ENCODE measurements around the gene PEX11G.
"Not testable (repeated sequence)": the region's sequence is repeated elsewhere in the genome, so short reads cannot be mapped to it uniquely, and the experiment has no call there.

Gene PEX11G

DNA sequence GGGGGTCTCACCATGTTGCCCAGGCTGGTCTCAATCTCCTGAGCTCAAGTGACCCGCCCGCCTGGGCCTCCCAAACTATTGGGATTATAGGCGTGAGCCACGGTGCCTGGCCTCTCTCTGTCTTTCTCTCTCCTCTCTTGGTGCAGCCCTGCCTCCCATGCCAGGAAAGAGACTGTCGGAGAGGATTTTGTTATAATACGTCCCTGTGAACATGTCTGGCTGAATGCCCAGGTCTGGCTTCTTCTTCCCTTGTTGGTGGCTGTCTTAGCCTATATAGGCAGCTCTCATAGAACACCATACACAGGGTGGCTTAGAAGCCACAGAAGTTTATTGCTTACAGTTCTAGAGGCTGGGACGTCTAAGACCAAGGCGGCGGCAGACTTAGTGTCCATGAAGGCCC lies 46.4 kb downstream of the PEX11G start:
- H3K4me3 Mint-ChIP-seq = no peak overlapping the region
- H3K27me3 Mint-ChIP-seq = no peaks in the 10 kb centered on the region
- H3K36me3 Mint-ChIP-seq = peaks cover 5% of the 10 kb centered on the region
- no peaks in the 10 kb centered on the region for H3K4me1 Mint-ChIP-seq
- H3K27ac Mint-ChIP-seq = peak overlapping the region; percentile 90
- H3K9me3 Mint-ChIP-seq = no peaks in the 10 kb centered on the region

DNA sequence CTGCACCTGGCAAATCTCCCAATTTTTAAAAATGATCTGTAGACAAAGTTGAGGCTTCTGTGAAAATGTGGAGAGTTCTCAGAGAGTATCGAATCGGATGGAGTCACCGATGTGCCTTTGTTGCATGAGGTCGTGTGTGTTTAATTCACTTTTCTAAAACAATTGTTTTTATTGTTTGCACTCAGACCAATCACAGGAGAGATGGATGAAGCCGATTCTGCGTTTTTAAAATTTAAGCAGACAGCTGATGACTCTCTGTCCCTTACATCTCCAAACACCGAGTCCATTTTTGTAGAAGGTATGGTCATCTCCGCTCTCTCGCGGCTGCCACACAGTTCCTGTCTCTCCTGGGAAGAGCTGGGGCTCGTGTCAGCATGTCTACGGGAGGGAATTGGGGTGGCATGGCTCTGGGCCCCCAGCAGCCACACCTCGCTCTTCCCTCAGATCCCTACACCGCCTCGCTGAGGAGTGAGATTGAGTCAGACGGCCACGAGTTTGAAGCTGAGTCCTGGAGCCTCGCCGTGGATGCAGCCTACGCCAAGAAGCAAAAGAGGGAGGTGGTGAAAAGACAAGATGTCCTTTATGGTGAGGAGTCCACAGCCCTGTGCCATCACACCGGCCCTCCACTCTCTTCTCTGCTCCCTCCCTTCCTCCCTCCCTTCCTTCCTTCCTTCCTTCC lies 47.2 kb downstream of the PEX11G start:
- Mint-ChIP-seq H3K27ac (no peak overlapping the region), H3K9me3 (no peaks in the 10 kb centered on the region), H3K27me3 (no peaks in the 10 kb centered on the region), H3K4me1 (no peaks in the 10 kb centered on the region), H3K4me3 (no peak overlapping the region), H3K36me3 (peaks cover 3% of the 10 kb centered on the region)

DNA sequence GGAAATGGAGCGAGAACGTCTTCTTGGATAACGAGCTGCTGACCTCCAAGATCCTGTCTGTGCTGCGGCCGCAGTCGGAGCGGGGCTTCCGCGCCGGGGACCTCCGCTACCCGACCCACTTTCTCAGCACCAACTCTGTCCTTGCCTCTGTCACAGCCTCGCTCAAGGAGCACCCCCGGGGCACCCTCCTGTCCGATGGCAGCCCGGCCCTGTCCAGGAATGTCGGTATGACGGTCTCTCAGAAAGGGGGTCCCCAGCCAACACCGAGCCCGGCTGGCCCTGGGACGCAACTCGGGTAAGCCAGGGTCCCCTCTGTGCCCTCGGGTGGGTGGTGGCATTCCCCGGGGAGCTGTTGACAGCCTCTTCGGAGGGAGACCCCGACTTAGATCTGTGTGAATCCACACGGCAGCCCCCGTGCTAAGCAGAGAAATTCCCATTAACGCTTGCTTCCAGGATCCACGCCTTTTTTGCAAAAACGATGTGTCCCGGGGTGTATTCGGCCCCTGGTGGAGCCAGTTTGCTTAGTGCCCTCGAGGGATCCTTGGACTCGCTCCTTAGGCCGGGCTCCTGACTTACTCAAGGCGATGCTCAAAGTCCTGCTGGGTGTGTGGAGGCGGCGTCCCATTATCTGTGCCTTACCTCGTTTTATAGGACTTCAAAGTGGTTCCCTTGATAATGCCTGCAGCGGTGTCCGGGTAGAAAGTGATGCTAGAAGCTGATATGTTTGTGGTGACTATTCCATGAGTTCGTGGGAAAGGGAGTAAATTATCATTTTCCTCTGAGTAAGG lies 48.5 kb downstream of the PEX11G start:
- Mint-ChIP-seq H3K36me3 (peaks cover 3% of the 10 kb centered on the region), H3K4me1 (no peaks in the 10 kb centered on the region), H3K27me3 (no peaks in the 10 kb centered on the region), H3K9me3 (no peaks in the 10 kb centered on the region), H3K4me3 (no peak overlapping the region), H3K27ac (no peak overlapping the region)

DNA sequence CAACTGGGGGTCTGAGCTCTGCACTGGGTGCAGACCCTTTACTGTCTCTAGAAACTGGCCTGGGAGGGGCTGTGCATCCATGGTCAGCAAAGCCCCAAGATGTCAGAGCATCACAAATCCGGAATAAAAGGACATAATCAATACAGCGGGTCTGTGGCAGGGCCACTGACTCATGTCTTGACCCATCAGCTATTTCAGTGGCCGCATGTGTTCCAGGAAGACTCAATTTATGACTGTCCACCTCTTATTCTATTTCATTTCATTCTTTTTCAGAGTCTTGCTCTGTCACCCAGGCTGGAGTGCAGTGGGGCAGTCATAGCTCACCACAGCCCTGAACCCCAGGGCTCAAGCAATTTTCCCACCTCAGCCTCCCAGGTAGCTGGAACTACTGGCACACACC lies 53.2 kb downstream of the PEX11G start:
- no peaks in the 10 kb centered on the region for H3K9me3 Mint-ChIP-seq
- no peaks in the 10 kb centered on the region for H3K4me1 Mint-ChIP-seq
- H3K4me3 Mint-ChIP-seq = no peak overlapping the region
- H3K27ac Mint-ChIP-seq = peak overlapping the region; percentile 65
- no peaks in the 10 kb centered on the region for H3K27me3 Mint-ChIP-seq
- no peaks in the 10 kb centered on the region for H3K36me3 Mint-ChIP-seq

DNA sequence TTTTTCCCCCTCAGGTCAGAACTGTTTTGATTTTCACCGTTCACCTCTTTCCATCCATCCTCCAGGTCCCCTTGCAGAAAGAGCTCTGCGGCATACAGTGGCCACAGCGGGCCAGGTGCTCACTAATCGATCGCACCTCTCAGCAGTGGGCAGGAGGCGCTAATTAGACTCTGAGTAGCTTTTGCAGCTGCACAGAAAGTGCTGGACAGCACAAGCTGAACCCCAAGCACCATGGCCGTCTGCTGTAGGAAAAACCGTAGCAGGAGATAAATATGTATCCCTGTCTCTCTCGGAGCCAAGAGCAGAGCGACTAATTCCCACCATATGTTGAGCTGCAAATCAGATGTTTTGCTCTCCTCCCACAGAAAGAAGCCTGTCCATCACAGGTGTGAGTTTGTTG lies 54.4 kb downstream of the PEX11G start:
- no peaks in the 10 kb centered on the region for H3K9me3 Mint-ChIP-seq
- H3K4me3 Mint-ChIP-seq = no peak overlapping the region
- H3K27ac Mint-ChIP-seq = peak overlapping the region; percentile 72
- H3K4me1 Mint-ChIP-seq = no peaks in the 10 kb centered on the region
- no peaks in the 10 kb centered on the region for H3K36me3 Mint-ChIP-seq
- H3K27me3 Mint-ChIP-seq = no peaks in the 10 kb centered on the region

DNA sequence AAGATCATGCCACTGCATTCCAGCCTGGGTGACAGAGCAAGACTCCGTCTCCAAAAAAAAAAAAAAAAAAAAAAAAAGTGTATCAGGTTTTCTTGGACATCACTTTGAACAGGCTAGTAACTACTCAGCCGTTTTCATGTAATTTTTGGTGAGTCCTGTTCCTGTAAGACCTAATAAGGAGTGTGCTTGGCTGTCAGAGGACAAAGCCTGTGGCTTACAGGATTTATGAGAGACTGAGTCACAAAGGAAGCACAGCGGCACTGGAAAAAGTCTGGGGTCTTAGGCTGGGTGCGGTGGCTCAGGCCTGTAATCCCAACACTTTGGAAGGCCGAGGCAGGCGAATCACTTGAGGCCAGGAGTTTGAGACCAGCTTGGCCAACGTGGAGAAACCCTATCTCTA lies 55.4 kb downstream of the PEX11G start:
- H3K4me1 Mint-ChIP-seq, H3K27me3 Mint-ChIP-seq, H3K36me3 Mint-ChIP-seq, H3K4me3 Mint-ChIP-seq, H3K9me3 Mint-ChIP-seq, H3K27ac Mint-ChIP-seq: not testable (repeated sequence)

DNA sequence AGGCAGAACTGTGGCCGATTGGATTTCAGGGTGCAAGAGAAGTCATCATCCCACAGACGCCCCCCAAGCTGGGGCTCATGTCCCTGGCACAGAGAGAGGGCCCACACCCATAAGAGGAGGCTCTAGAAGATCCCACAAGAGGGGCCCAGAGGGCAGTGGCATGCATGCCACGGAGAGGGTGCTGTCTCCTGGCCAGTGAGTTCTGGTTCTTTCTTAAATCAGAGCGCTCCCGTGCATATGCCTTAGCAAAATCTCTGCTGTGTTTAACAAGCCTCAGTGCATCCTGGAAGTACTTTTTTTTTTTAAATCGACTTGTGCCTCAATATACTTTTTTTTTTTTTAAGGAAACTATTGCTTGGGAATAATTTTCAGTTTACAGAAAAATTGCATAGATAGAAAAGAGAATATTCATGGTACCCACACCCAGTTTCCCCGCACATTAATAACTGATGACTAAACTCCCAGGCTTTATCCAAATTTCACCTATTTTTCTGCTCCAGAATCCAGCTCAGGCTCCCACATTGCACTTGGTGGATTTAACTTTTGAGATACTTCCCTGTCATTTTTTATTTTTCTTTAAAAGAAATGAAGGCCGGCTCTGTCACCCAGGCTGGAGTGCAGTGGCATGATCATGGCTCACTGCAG lies 59.1 kb downstream of the PEX11G start:
- Mint-ChIP-seq H3K27ac (no peak overlapping the region), H3K4me1 (peaks cover 7% of the 10 kb centered on the region), H3K4me3 (no peak overlapping the region), H3K27me3 (no peaks in the 10 kb centered on the region), H3K9me3 (no peaks in the 10 kb centered on the region), H3K36me3 (peaks cover 2% of the 10 kb centered on the region)

DNA sequence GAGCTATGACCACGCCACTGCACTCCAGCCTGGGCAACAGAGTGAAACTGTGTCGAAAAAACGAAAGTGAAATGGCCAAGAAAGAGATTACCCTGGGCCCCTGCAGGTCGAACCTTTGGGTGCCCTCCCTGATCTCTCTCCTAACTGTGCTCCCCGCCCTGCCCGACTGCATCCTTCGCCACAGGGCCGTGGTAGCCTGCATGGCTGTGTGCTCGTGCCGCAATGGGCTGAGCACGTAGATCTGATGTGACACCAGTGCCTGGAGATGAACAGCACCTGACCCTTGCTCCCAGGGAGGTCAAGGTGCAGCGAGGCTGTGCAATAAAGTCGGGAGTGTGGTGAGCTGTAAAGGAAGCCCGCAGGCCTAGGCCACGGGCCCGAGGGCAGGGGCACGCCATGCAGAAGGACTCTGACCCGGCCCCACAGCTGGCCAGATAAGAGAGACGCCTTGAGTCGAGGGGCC lies 60.2 kb downstream of the PEX11G start:
- H3K27me3 Mint-ChIP-seq = no peaks in the 10 kb centered on the region
- peak overlapping the region; percentile 84 for H3K27ac Mint-ChIP-seq
- no peaks in the 10 kb centered on the region for H3K9me3 Mint-ChIP-seq
- peaks cover 2% of the 10 kb centered on the region for H3K36me3 Mint-ChIP-seq
- peaks cover 7% of the 10 kb centered on the region for H3K4me1 Mint-ChIP-seq
- no peak overlapping the region for H3K4me3 Mint-ChIP-seq

DNA sequence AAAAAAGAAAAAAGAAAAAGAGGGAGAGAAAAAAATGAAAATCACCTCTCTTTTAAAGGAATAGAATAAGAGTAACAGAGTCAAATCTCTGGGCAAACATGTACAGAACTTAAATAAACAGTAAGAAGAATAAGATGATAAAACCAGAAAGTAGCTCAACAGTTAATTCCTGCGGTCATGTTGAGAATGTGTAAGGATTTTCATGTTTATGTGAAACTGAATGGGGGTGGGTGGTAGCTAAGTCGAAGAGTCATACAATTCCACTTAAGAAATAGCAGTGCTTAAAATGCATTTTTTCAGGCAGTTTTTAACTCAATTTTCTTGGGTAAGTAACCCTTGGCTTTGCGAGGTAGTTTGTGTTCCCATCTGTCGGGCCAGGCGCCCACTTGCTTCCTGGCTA lies 60.9 kb downstream of the PEX11G start:
- H3K27ac Mint-ChIP-seq = peak overlapping the region; percentile 84
- peaks cover 7% of the 10 kb centered on the region for H3K4me1 Mint-ChIP-seq
- no peak overlapping the region for H3K4me3 Mint-ChIP-seq

DNA sequence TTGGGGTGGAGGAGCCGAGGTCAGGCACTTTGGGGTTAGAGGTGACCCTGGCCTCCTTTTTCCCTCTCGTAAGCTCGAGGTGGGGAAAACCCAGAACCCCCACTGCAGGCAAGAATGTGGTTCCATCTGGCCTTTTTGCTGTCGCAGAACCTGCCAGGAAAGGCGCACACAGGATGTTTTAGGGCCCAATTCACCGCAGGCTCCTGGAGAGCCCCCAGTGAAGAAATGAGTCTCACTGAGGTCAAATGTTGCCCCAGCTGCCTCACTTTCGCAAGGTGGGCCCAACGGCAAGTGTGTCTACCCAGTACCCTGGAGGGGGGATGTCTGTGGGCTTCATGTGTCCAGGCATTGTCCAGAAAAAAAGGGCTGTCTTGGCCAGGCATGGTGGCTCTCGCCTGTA lies 61.8 kb downstream of the PEX11G start:
- peaks cover 6% of the 10 kb centered on the region for H3K36me3 Mint-ChIP-seq
- no peaks in the 10 kb centered on the region for H3K9me3 Mint-ChIP-seq
- no peaks in the 10 kb centered on the region for H3K27me3 Mint-ChIP-seq
- H3K4me3 Mint-ChIP-seq = no peak overlapping the region
- peaks cover 12% of the 10 kb centered on the region for H3K4me1 Mint-ChIP-seq
- H3K27ac Mint-ChIP-seq = peak overlapping the region; percentile 55

More for the DNA sequence above, 60.9 kb downstream of the PEX11G start:
- H3K27me3 Mint-ChIP-seq = no peaks in the 10 kb centered on the region
- peaks cover 2% of the 10 kb centered on the region for H3K36me3 Mint-ChIP-seq
- H3K9me3 Mint-ChIP-seq = no peaks in the 10 kb centered on the region

All from activated naive CD4-positive, alpha-beta T cell treated with anti-CD3 and anti-CD28 coated beads, Interleukin-2, amount 50 U/mL, for 24 hours (primary cell).